GM23248 (cell line): ENCODE data around the gene MIOX. TPM values are rescaled to one million over a fixed set of nuclear protein-coding genes. Genes with fewer than 3 reads are reported as not detected.
A peak's percentile ranks its signal among the peaks of the same experiment; 100 is the strongest.

Experiments
- DNase-seq: peaks from one replicate; pipeline ENCODE4 v3.0.0-alpha.2; 2015
- H2AFZ ChIP-seq: fragments of 200-600 bp; sonication (generic); 2 replicates; pipeline ENCODE4 v1.6.1; 2016; ENCODE audit warnings: antibody characterized with exemption
- H3F3A ChIP-seq: fragments of 200-600 bp; sonication (generic); 2 replicates; pipeline ENCODE4 v1.6.1; 2016; ENCODE audit warnings: mild to moderate bottlenecking, antibody characterized with exemption, mixed run types; ENCODE audit not compliant: insufficient read depth
- H3K27ac ChIP-seq: fragments of 200-600 bp; sonication (generic); 2 replicates; pipeline ENCODE4 v1.5.1; 2016; ENCODE audit warnings: mild to moderate bottlenecking
- H3K27me3 ChIP-seq: fragments of 200-600 bp; sonication (generic); replicated peaks from 2 replicates; pipeline ENCODE4 v1.6.1; 2016; ENCODE audit warnings: mild to moderate bottlenecking; ENCODE audit not compliant: insufficient read depth
- H3K36me3 ChIP-seq: fragments of 200-600 bp; sonication (generic); 2 replicates; pipeline ENCODE4 v1.6.1; 2016; ENCODE audit warnings: low read depth, mild to moderate bottlenecking
- H3K4me1 ChIP-seq: fragments of 200-600 bp; sonication (generic); 2 replicates; pipeline ENCODE4 v1.6.1; 2016; ENCODE audit warnings: mild to moderate bottlenecking; ENCODE audit not compliant: insufficient read depth
- H3K4me2 ChIP-seq: fragments of 200-600 bp; sonication (generic); one replicate; pipeline ENCODE4 v1.6.1; 2016; ENCODE audit warnings: mild to moderate bottlenecking; ENCODE audit not compliant: unreplicated experiment
- H3K4me3 ChIP-seq: fragments of 200-600 bp; sonication (generic); 2 replicates; pipeline ENCODE4 v1.5.1; 2016; ENCODE audit warnings: mild to moderate bottlenecking
- H3K79me2 ChIP-seq: fragments of 200-600 bp; sonication (generic); 2 replicates; pipeline ENCODE4 v1.6.1; 2016; ENCODE audit warnings: mild to moderate bottlenecking; ENCODE audit not compliant: insufficient read depth
- H3K9ac ChIP-seq: fragments of 200-600 bp; sonication (generic); 2 replicates; pipeline ENCODE4 v1.6.1; 2016; ENCODE audit warnings: mild to moderate bottlenecking
- H3K9me2 ChIP-seq: fragments of 200-600 bp; sonication (generic); 2 replicates; pipeline ENCODE4 v1.6.1; 2016; ENCODE audit warnings: mixed run types, mild to moderate bottlenecking, moderate library complexity; ENCODE audit not compliant: insufficient read depth
- H3K9me3 ChIP-seq: fragments of 200-600 bp; sonication (generic); one replicate; pipeline ENCODE4 v1.6.1; 2017; ENCODE audit warnings: low read depth
- H4K20me1 ChIP-seq: fragments of 200-600 bp; sonication (generic); 2 replicates; pipeline ENCODE4 v1.6.0; 2016; ENCODE audit not compliant: insufficient read depth
- EZH2 ChIP-seq: fragments of 200-600 bp; sonication (generic); IDR thresholded peaks from 2 replicates; pipeline ENCODE4 v1.6.1; 2018; ENCODE audit warnings: antibody characterized with exemption, mild to moderate bottlenecking; ENCODE audit not compliant: insufficient read depth, poor library complexity, severe bottlenecking
- EZH2phosphoT487 ChIP-seq: fragments of 200-600 bp; sonication (generic); IDR thresholded peaks from 2 replicates; pipeline ENCODE4 v1.6.1; 2018; ENCODE audit warnings: antibody characterized with exemption, moderate library complexity, mild to moderate bottlenecking, low read depth; ENCODE audit not compliant: insufficient read depth
- WGBS, 2 experiments: methylation state at CpG; one replicate each; pipeline ENCODE4 v1.1.6; 2015 to 2017; ENCODE audit warnings: low lambda C conversion rate in 2 of 2, low coverage in 1 of 2; ENCODE audit errors: missing lambda C conversion rate in 2 of 2; 5-methylcytosine and 5-hydroxymethylcytosine counted together
- in situ Hi-C: fragments of 300-500 bp; cut with MboI; formaldehyde crosslinking; loops from 2 replicates; pipeline ENCODE4 v1.15.0; 2020
- polyA plus RNA-seq: library from polyadenylated mRNA; unstranded; fragments of >200 nt; fragmentation: Nextera tagmentation; extraction: Ambion mirVana; gene quantifications from 2 replicates; pipeline ENCODE4 v1.2.1, GENCODE V29; 2016
- total RNA-seq: library from RNA; depleted of rRNA; stranded (reverse); fragments of >200 nt; shearing (Covaris generic); gene quantifications from 2 replicates; pipeline ENCODE4 v1.2.3, GENCODE V29; 2014; rRNA removed

MIOX gene
- total RNA-seq, result not detected in 2 replicates
- polyA plus RNA-seq, result 0.16 TPM in 1 of 2 replicates, not detected in the other

GRCh38 chr22:50486561-50487289 is at the start of gene MIOX:
Gene MIOX (plus strand): TSS chr22:50486859. CDS start chr22:50486898, 39 bp downstream.
- Histone ChIP-seq H4K20me1 (no peaks in the 10 kb centered on the region), H3K27ac (no peak within 1 kb of the TSS), H3K79me2 (peaks cover 4% of the 10 kb centered on the region; the same call in 1 of the 2 replicates), H3K4me2 (no peak within 1 kb of the TSS), H3K9ac (no peak within 1 kb of the TSS), H3K4me3 (no peak within 1 kb of the TSS), H3K4me1 (0 out of 2 replicates have a peak, but pooled peaks cover 3% of the 10 kb centered on the region), H3F3A (no peaks in the 10 kb centered on the region), H2AFZ (no peak within 1 kb of the TSS), H3K27me3 (no peaks in the 10 kb centered on the region), H3K36me3 (no peaks in the 10 kb centered on the region), H3K9me2 (no peaks in the 10 kb centered on the region), H3K9me3 (no peaks in the 10 kb centered on the region)
- 52 to 61% methylated on average over 23 of the region's 23 CpGs for WGBS, 2 experiments
- in situ Hi-C loops, result no loop called here
- DNase-seq, result peak; percentile 40
- TF ChIP-seq EZH2phosphoT487 (no peak), EZH2 (no peak)

GRCh38 chr22:50437511-50438304 is 49.0 kb upstream of the MIOX start:
- Histone ChIP-seq H3K79me2 (no peaks in the 10 kb centered on the region), H3K9ac (no peak overlapping the region), H3K36me3 (no peaks in the 10 kb centered on the region), H3K27ac (no peak overlapping the region), H3K9me2 (no peaks in the 10 kb centered on the region), H4K20me1 (no peaks in the 10 kb centered on the region), H3K9me3 (no peaks in the 10 kb centered on the region), H3K4me3 (no peak overlapping the region), H3K4me2 (no peak overlapping the region), H2AFZ (no peak overlapping the region), H3F3A (no peaks in the 10 kb centered on the region), H3K4me1 (no peaks in the 10 kb centered on the region), H3K27me3 (no peaks in the 10 kb centered on the region)
- 89% methylated on average over 31 to 35 of the region's 36 CpGs for WGBS, 2 experiments
- no peak for DNase-seq
- in situ Hi-C loops, result no loop called here
- TF ChIP-seq EZH2 (no peak), EZH2phosphoT487 (no peak)

GRCh38 chr22:50438305-50439275 is 48.1 kb upstream of the MIOX start:
- H3F3A ChIP-seq, result no peaks in the 10 kb centered on the region
- H2AFZ ChIP-seq, result no peak overlapping the region
- H3K9me3 ChIP-seq, result no peaks in the 10 kb centered on the region
- H3K79me2 ChIP-seq, result no peaks in the 10 kb centered on the region
- 84 to 89% methylated on average over 29 to 34 of the region's 34 CpGs for WGBS, 2 experiments
- no peaks in the 10 kb centered on the region for H4K20me1 ChIP-seq
- H3K4me1 ChIP-seq, result no peaks in the 10 kb centered on the region
- H3K27ac ChIP-seq, result no peak overlapping the region
- no peak overlapping the region for H3K4me3 ChIP-seq
- TF ChIP-seq EZH2 (no peak), EZH2phosphoT487 (no peak)
- DNase-seq, result no peak
- H3K9ac ChIP-seq, result no peak overlapping the region
- H3K4me2 ChIP-seq, result no peak overlapping the region
- H3K36me3 ChIP-seq, result no peaks in the 10 kb centered on the region
- H3K27me3 ChIP-seq, result no peaks in the 10 kb centered on the region
- no peaks in the 10 kb centered on the region for H3K9me2 ChIP-seq
- in situ Hi-C loops, result no loop called here
